NCI-H1436 treated with DMSO at 0.1 percent for 48 hours (cell line): ENCODE measurements around the gene BORCS6.
A peak's percentile ranks its signal among the peaks of the same experiment; 100 is the strongest.

ENCODE experiments used
- DNase-seq: peaks from one replicate; lab custom pipeline; 2025; lab: John Stamatoyannopoulos, UW

BORCS6 gene

GRCh38 chr17:8210761-8211458, 20.9 kb upstream of the BORCS6 start:
- DNase-seq: no peak

GRCh38 chr17:8209907-8210760, 20.2 kb upstream of the BORCS6 start, which contains the start of gene AURKB:
Gene AURKB (minus strand): TSS chr17:8210575. CDS start chr17:8210224, 351 bp downstream.
- DNase-seq: peak; percentile 70

- no peak for DNase-seq
Measured at GRCh38 chr17:8206536-8206935, 16.6 kb upstream of the BORCS6 start.

GRCh38 chr17:8204761-8205555, 15.0 kb upstream of the BORCS6 start:
- no peak for DNase-seq

GRCh38 chr17:8192070-8192815, 2.3 kb upstream of the BORCS6 start:
- peak; percentile 95 for DNase-seq

- DNase-seq: no peak
Measured at GRCh38 chr17:8190506-8190905, 526 bp upstream of the BORCS6 start.

- DNase-seq: no peak
Measured at GRCh38 chr17:8189041-8189710, 804 bp downstream of the BORCS6 start.

GRCh38 chr17:8188263-8188839, 1.6 kb downstream of the BORCS6 start:
- no peak for DNase-seq

GRCh38 chr17:8187517-8188262, 2.3 kb downstream of the BORCS6 start:
- DNase-seq: peak; percentile 84

- peak; percentile 81 for DNase-seq
Measured at GRCh38 chr17:8186787-8187516, 3.0 kb downstream of the BORCS6 start.

- DNase-seq: no peak
Measured at GRCh38 chr17:8186446-8186786, 3.6 kb downstream of the BORCS6 start.

GRCh38 chr17:8185582-8186445, 4.2 kb downstream of the BORCS6 start:
- DNase-seq: peak; percentile 35

- DNase-seq: no peak
Measured at GRCh38 chr17:8176998-8177731, 12.8 kb downstream of the BORCS6 start.

- peak; percentile 77 for DNase-seq
Measured at GRCh38 chr17:8176197-8176940, 13.6 kb downstream of the BORCS6 start, which contains the start of gene TMEM107. Gene TMEM107 (minus strand): TSS chr17:8176380. CDS start chr17:8176286, 94 bp downstream.

GRCh38 chr17:8175795-8176196, 14.2 kb downstream of the BORCS6 start:
- no peak for DNase-seq

- DNase-seq: no peak
Measured at GRCh38 chr17:8173871-8174322, 16.1 kb downstream of the BORCS6 start.
